Lung (tissue), 12 donors: Measurements from ENCODE around the gene DHCR7. TPM values are rescaled to one million over a fixed set of nuclear protein-coding genes. Genes with fewer than 3 reads are reported as not detected.
A peak's percentile ranks its signal among the peaks of the same experiment; 100 is the strongest.

Source experiments
- ATAC-seq: fragments of 200-7000 bp; cut with Tn5 transposase; one replicate; pipeline ENCODE4 v1.9.1; 2020; ENCODE audit warnings: moderate number of reproducible peaks; ENCODE audit not compliant: insufficient read depth, low FRiP score
- DNase-seq, 3 donors: peaks; one replicate each; pipeline ENCODE4 v3.0.0-alpha.2; 2013 to 2017
- H3K27ac ChIP-seq, 2 donors: one replicate each; pipeline ENCODE4 v1.5.1; 2013; ENCODE audit warnings: mild to moderate bottlenecking in 2 of 2, moderate library complexity in 2 of 2, control low read depth in 1 of 2, inconsistent platforms in 1 of 2, low read depth in 1 of 2, low read length in 1 of 2
- H3K27me3 ChIP-seq, 3 donors: one replicate each; pipeline ENCODE4 v1.5.1; 2013; ENCODE audit warnings: low read length in 2 of 3; ENCODE audit not compliant: control insufficient read depth in 3 of 3, insufficient read depth in 3 of 3
- H3K36me3 ChIP-seq, 4 donors: one replicate each; pipeline ENCODE4 v1.5.1; 2013; ENCODE audit warnings: low read length in 4 of 4, mild to moderate bottlenecking in 1 of 4, moderate library complexity in 1 of 4; ENCODE audit not compliant: control insufficient read depth in 4 of 4, insufficient read depth in 4 of 4
- H3K4me1 ChIP-seq, 5 donors: one replicate each; pipeline ENCODE4 v1.5.1; 2013; ENCODE audit warnings: low read length in 5 of 5, mild to moderate bottlenecking in 2 of 5, moderate library complexity in 1 of 5; ENCODE audit not compliant: control insufficient read depth in 5 of 5, insufficient read depth in 5 of 5
- H3K4me3 ChIP-seq: one replicate; pipeline ENCODE4 v1.5.1; 2013; ENCODE audit warnings: mild to moderate bottlenecking, control low read depth, moderate library complexity
- H3K9ac ChIP-seq, 2 donors: one replicate each; pipeline ENCODE4 v1.5.1; 2013; ENCODE audit warnings: low read length in 2 of 2, control low read depth in 1 of 2; ENCODE audit not compliant: insufficient read depth in 1 of 2
- H3K9me3 ChIP-seq, 4 donors: one replicate each; pipeline ENCODE4 v1.5.1; 2013; ENCODE audit warnings: low read length in 3 of 4, mild to moderate bottlenecking in 1 of 4, moderate library complexity in 1 of 4; ENCODE audit not compliant: control insufficient read depth in 4 of 4, insufficient read depth in 3 of 4
- CTCF ChIP-seq: IDR thresholded peaks from 2 replicates; pipeline ENCODE4 v1.5.1; 2012; ENCODE audit warnings: mild to moderate bottlenecking; ENCODE audit errors: control extremely low read depth, extremely low read depth
- WGBS, 2 donors: extraction: QIAGEN DNeasy Blood & Tissue Kit; methylation state at CpG; one replicate each; pipeline ENCODE4 v1.1.7; 2013; 5-methylcytosine and 5-hydroxymethylcytosine counted together
- polyA plus RNA-seq, 2 donors: library from polyadenylated mRNA; stranded (reverse); fragments of 200-250 nt; gene quantifications; one replicate each; pipeline ENCODE4 v1.2.1, GENCODE V29; 2013
- total RNA-seq, 2 donors: library from RNA; depleted of rRNA in 1 of 2; stranded (reverse); fragments of >200 nt in 1 of 2; gene quantifications; one replicate each; pipeline ENCODE4 v1.2.1, GENCODE V29; 2014 to 2021
- donor health status: control.
- donor health status: control.
- donor health status: Bipolar disorder and iron deficiency.
- donor health status: healthy.
- donor health status: DM: yes; HTN: yes; CAD: no.

The DHCR7 gene
- total and polyA plus RNA-seq, 4 donors, result 41.2 to 138 (median 68.1) TPM

GRCh38 chr11:71391352-71391751 lies 56.8 kb downstream of the DHCR7 start:
- Histone ChIP-seq H3K4me3 (no peak overlapping the region), H3K27me3 (peaks cover 0 to 3% (median 2%) of the 10 kb centered on the region in 3 donors), H3K9me3 (peaks cover 0 to 10% (median 0%) of the 10 kb centered on the region in 4 donors), H3K27ac (no peak overlapping the region), H3K4me1 (peaks cover 0 to 24% (median 5%) of the 10 kb centered on the region in 5 donors), H3K9ac (no peak overlapping the region), H3K36me3 (no peaks in the 10 kb centered on the region)
- WGBS, 2 donors, result 71 to 92% methylated on average over 5 of the region's 5 CpGs
- ATAC-seq, result no peak
- TF ChIP-seq CTCF, result no peak
- DNase-seq, result no peak

- no peak for ATAC-seq
- Histone ChIP-seq H3K27ac (no peak overlapping the region), H3K27me3 (peaks cover 0 to 7% (median 2%) of the 10 kb centered on the region in 3 donors), H3K36me3 (no peaks in the 10 kb centered on the region), H3K4me3 (no peak overlapping the region), H3K4me1 (peaks cover 0 to 15% (median 5%) of the 10 kb centered on the region in 5 donors), H3K9ac (no peak overlapping the region), H3K9me3 (peaks cover 0 to 10% (median 0%) of the 10 kb centered on the region in 4 donors)
- TF ChIP-seq CTCF, result no peak
- whole genome bisulfite sequencing, 2 donors, result 79 to 87% methylated on average over 7 of the region's 7 CpGs
- peak in 1 of 3 donors; percentile 6 for DNase-seq
These were observed 59.5 kb downstream of the DHCR7 start for GRCh38 chr11:71388637-71389235.

GRCh38 chr11:71387784-71388636 lies 60.2 kb downstream of the DHCR7 start:
- TF ChIP-seq CTCF, result no peak
- H3K4me3 ChIP-seq, result no peak overlapping the region
- DNase-seq (peak in 1 of 3 donors; percentile 4), ATAC-seq (no peak)
- H3K27me3 ChIP-seq, result peaks cover 0 to 7% (median 0%) of the 10 kb centered on the region in 3 donors
- H3K36me3 ChIP-seq, result no peaks in the 10 kb centered on the region
- peaks cover 0 to 10% (median 0%) of the 10 kb centered on the region in 4 donors for H3K9me3 ChIP-seq
- no peak overlapping the region for H3K27ac ChIP-seq
- H3K9ac ChIP-seq, result no peak overlapping the region
- WGBS, 2 donors, result 92 to 93% methylated on average over 23 of the region's 23 CpGs
- peaks cover 0 to 15% (median 5%) of the 10 kb centered on the region in 5 donors for H3K4me1 ChIP-seq
